DOHH2 (cell line): ENCODE data around the gene CPEB3.

Source experiments
- EZH2phosphoT487 ChIP-seq: fragments of 200-600 bp; sonication (generic); IDR thresholded peaks from 2 replicates; pipeline ENCODE4 v1.6.1; 2017; ENCODE audit warnings: borderline replicate concordance, mild to moderate bottlenecking, antibody characterized with exemption, low read length, moderate library complexity, mixed read lengths
- TF ChIP-seq, protein P1 (sequence below): fragments of 200-600 bp; sonication (generic); IDR thresholded peaks from one replicate; pipeline ENCODE4 v1.5.1; 2014; ENCODE audit warnings: antibody characterized with exemption, mild to moderate bottlenecking, low read depth, low read length; ENCODE audit not compliant: poor library complexity, severe bottlenecking

- TF ChIP-seq, protein P1, sequence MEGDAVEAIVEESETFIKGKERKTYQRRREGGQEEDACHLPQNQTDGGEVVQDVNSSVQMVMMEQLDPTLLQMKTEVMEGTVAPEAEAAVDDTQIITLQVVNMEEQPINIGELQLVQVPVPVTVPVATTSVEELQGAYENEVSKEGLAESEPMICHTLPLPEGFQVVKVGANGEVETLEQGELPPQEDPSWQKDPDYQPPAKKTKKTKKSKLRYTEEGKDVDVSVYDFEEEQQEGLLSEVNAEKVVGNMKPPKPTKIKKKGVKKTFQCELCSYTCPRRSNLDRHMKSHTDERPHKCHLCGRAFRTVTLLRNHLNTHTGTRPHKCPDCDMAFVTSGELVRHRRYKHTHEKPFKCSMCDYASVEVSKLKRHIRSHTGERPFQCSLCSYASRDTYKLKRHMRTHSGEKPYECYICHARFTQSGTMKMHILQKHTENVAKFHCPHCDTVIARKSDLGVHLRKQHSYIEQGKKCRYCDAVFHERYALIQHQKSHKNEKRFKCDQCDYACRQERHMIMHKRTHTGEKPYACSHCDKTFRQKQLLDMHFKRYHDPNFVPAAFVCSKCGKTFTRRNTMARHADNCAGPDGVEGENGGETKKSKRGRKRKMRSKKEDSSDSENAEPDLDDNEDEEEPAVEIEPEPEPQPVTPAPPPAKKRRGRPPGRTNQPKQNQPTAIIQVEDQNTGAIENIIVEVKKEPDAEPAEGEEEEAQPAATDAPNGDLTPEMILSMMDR: no peak
- no peak for TF ChIP-seq EZH2phosphoT487
Observed at GRCh38 chr10:92024700-92025099, 266.2 kb downstream of the CPEB3 start.
